ENCODE measurements around the gene ACSM6.
"Not testable (repeated sequence)": the region's sequence is repeated elsewhere in the genome, so short reads cannot be mapped to it uniquely, and the experiment has no call there.

ACSM6 gene

GRCh38 chr10:95229724-95230627, 35.9 kb downstream of the ACSM6 start:
- no peak overlapping the region for H3K4me3 ChIP-seq (ENCODE audit: control insufficient read depth, low read depth, low read length)
- no peak for TF ChIP-seq CTCF (conservative IDR thresholded peaks at IDR 0.05; ENCODE audit: control insufficient read depth, insufficient read depth, low read depth, low read length)
- peak; percentile 98 for DNase-seq (ENCODE audit: low read depth)

GRCh38 chr10:95230677-95231586, 36.9 kb downstream of the ACSM6 start:
- not testable (repeated sequence) for DNase-seq (ENCODE audit: low read depth); H3K4me3 ChIP-seq (ENCODE audit: control insufficient read depth, low read depth, low read length)

DNA sequence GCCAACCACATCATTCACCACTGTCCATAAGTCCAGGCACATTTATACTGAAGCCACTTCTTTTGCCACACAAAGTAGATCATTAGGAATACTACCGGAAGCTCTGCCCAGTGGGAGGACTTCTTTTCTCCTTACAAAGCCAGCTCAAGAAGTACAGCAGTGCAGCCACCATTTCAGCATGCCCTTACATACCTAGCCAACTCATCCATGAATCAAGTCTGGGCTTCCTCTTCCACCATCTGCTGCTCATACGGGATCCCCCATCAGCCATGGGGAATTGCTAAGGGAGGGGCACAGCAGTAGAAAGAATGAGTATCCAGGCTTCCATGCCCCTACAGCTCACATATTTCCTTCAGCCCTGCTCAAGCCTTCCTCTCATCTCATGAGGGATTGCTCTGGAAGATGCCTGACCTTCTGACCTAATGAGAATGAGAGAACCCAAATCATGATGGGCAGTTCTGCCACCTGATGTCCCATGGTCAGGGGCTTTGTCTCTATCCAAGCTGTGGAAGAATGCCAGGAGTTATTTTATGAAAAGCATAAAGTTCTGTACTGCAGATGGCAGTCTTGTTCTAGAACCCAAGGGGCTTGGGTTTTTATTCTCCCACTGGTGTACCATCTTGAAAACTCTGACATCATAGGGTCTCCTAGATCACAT, 39.5 kb downstream of the ACSM6 start:
- TF ChIP-seq CTCF (conservative IDR thresholded peaks at IDR 0.05; ENCODE audit: control insufficient read depth, insufficient read depth, low read depth, low read length), result no peak
- no peak overlapping the region for H3K4me3 ChIP-seq (ENCODE audit: control insufficient read depth, low read depth, low read length)
- peak; percentile 51 for DNase-seq (ENCODE audit: low read depth)

- DNase-seq (ENCODE audit: low read depth), result no peak
- no peak overlapping the region for H3K4me3 ChIP-seq (ENCODE audit: control insufficient read depth, low read depth, low read length)
- no peak for TF ChIP-seq CTCF (conservative IDR thresholded peaks at IDR 0.05; ENCODE audit: control insufficient read depth, insufficient read depth, low read depth, low read length)
These were observed 40.9 kb downstream of the ACSM6 start for GRCh38 chr10:95234951-95235350.

- H3K4me3 ChIP-seq (ENCODE audit: control insufficient read depth, low read depth, low read length), result no peak overlapping the region
- no peak for TF ChIP-seq CTCF (conservative IDR thresholded peaks at IDR 0.05; ENCODE audit: control insufficient read depth, insufficient read depth, low read depth, low read length)
- DNase-seq (ENCODE audit: low read depth), result no peak
These were observed 41.6 kb downstream of the ACSM6 start for GRCh38 chr10:95235676-95236067.

DNA sequence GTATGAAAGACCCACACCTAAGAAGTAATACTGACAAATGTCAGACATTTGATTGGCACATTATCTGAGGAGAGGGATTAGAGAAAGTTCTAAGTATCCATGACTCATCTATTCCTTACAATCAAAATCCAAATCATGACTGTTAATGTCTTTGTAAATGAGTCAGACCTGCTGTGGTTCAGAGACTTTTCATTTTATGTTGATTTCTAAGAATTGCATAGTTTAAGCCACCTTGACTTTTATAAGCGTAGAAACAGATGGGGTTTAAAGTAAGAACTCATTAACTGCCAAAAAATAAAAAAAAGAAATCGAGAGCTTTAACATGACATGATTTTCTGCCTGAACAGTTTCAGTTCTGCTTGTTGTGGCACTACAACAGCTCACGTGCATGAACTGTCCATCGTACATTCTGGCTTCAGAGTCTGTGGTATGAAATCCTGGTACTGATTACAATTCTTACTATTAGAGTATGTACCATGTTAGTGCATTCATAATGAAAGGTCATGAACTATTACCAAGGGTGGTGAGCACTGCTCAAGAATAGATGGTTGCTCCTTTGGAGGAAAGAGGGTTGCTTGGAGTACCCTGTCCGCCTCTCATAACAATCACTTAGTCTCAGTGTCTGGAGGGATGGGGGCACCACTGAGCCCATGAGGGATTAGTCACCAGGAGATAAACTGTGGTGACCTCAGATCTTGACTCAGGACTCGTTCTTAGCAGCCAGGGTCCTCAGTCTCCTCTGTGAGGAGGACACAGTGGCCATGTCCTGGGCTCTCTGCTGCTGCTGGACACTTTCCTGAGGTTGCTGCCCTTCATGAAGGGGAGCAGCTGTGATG, 42.2 kb downstream of the ACSM6 start:
- peak; percentile 79 for DNase-seq (ENCODE audit: low read depth)
- no peak for TF ChIP-seq CTCF (conservative IDR thresholded peaks at IDR 0.05; ENCODE audit: control insufficient read depth, insufficient read depth, low read depth, low read length)
- no peak overlapping the region for H3K4me3 ChIP-seq (ENCODE audit: control insufficient read depth, low read depth, low read length)

Measured in fibroblast of mammary gland (primary cell).